Activated CD4-positive, alpha-beta memory T cell treated with anti-CD3 and anti-CD28 coated beads, Interleukin-2, amount 10 ng/mL, durations not matched to agents 7 days and 5 days (primary cell): Measurements from ENCODE around the gene TSPEAR. TPM values are rescaled to one million over a fixed set of nuclear protein-coding genes. Genes with fewer than 3 reads are reported as not detected.
A peak's percentile ranks its signal among the peaks of the same experiment; 100 is the strongest.
"Not testable (repeated sequence)": the region's sequence is repeated elsewhere in the genome, so short reads cannot be mapped to it uniquely, and the experiment has no call there.

Experiments used
- CTCF ChIA-PET: fragments of 350-600 bp; sonication (Branson Sonifier 250); formaldehyde crosslinking; loops from one replicate; lab custom pipeline; 2021; ENCODE audit warnings: antibody characterized with exemption, inconsistent platforms; lab: Charles Lee
- POLR2A ChIA-PET: fragments of 350-600 bp; sonication (Branson Sonifier 250); formaldehyde crosslinking; loops from one replicate; lab custom pipeline; 2021; ENCODE audit warnings: antibody characterized with exemption; lab: Charles Lee
- DNase-seq: peaks from one replicate; pipeline ENCODE4 v3.0.0-alpha.2; 2020
- H3K27ac Mint-ChIP-seq: one replicate; pipeline ENCODE4 v1.8.0; 2021; ENCODE audit warnings: mild to moderate bottlenecking, mixed read lengths
- H3K27me3 Mint-ChIP-seq: one replicate; pipeline ENCODE4 v1.8.0; 2021; ENCODE audit warnings: mixed read lengths
- H3K36me3 Mint-ChIP-seq: one replicate; pipeline ENCODE4 v1.8.0; 2021; ENCODE audit warnings: low read depth, mixed read lengths
- H3K4me1 Mint-ChIP-seq: one replicate; pipeline ENCODE4 v1.8.0; 2021; ENCODE audit warnings: mixed read lengths
- H3K4me3 Mint-ChIP-seq: one replicate; pipeline ENCODE4 v1.8.0; 2021; ENCODE audit warnings: mild to moderate bottlenecking, mixed read lengths
- H3K9me3 Mint-ChIP-seq: one replicate; pipeline ENCODE4 v1.8.0; 2021; ENCODE audit warnings: mixed read lengths
- total RNA-seq, 2 experiments: library from RNA; stranded (reverse); gene quantifications; one replicate each; pipeline ENCODE4 v1.2.3, GENCODE V29; 2021

Gene TSPEAR
- total RNA-seq, 2 experiments from 2014 or later: not detected

- Mint-ChIP-seq H3K4me3 (no peak overlapping the region), H3K9me3 (no peaks in the 10 kb centered on the region), H3K27me3 (peaks cover 21% of the 10 kb centered on the region), H3K36me3 (no peaks in the 10 kb centered on the region), H3K4me1 (peaks cover 4% of the 10 kb centered on the region), H3K27ac (no peak overlapping the region)
- no peak for DNase-seq
- ChIA-PET CTCF (no interaction called here), POLR2A (no interaction called here)
These were observed 30.2 kb downstream of the TSPEAR start for GRCh38 chr21:44681152-44681551.

DNA sequence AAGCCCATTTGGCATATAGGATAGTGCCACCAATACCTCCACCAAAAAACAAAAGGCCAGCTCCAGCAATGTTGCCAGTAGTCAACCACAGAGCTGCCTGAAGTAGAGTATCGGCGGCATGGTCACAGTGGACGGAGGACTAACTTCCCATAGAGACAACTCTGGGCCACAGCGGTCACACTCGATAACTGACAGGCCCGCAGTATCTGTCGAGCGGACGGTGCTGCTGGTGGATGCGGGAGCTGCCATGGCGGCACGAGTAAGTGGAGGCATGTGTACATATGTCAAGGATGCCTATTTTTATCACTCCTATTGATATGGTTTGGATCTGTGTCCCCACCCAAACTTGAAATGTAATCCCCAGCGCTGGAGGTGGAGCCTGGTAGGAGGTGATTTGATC lies 33.5 kb downstream of the TSPEAR start:
- H3K4me3 Mint-ChIP-seq: no peak overlapping the region
- CTCF ChIA-PET: no interaction called here
- H3K27ac Mint-ChIP-seq: no peak overlapping the region
- POLR2A ChIA-PET: no interaction called here
- no peaks in the 10 kb centered on the region for H3K4me1 Mint-ChIP-seq
- H3K27me3 Mint-ChIP-seq: peaks cover 27% of the 10 kb centered on the region
- peaks cover 7% of the 10 kb centered on the region for H3K9me3 Mint-ChIP-seq
- DNase-seq: no peak
- H3K36me3 Mint-ChIP-seq: peaks cover 1% of the 10 kb centered on the region

DNA sequence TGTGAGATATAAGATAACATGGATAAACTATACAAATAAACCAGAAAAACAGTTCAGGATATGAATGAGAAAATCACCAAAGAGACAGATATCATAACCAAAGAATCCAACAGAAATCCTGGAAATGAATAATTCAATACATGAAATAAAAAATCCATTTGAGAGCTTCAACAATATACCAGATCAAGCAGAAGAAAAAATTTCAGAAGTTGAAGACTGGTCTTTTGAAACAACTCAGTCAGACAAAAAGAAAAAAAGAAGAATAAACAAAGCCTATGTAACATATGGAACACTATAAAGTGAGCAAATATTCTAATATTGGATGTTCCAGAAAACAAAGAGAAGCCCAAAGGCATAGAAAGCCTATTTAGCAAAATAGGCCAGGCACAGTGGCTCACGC lies 39.5 kb downstream of the TSPEAR start:
- Mint-ChIP-seq H3K27me3 (peaks cover 38% of the 10 kb centered on the region), H3K36me3 (peaks cover 12% of the 10 kb centered on the region), H3K27ac (no peak overlapping the region), H3K9me3 (peaks cover 30% of the 10 kb centered on the region), H3K4me3 (no peak overlapping the region), H3K4me1 (no peaks in the 10 kb centered on the region)
- ChIA-PET CTCF (no interaction called here), POLR2A (no interaction called here)
- no peak for DNase-seq

- H3K36me3 Mint-ChIP-seq: peaks cover 12% of the 10 kb centered on the region
- ChIA-PET POLR2A (interaction anchor here (1.6 kb wide), 1 partner anchor 13 kb away, joined by 4 read pairs; the partner anchor contains the start of gene KRTAP12-3), CTCF (no interaction called here)
- H3K27me3 Mint-ChIP-seq: peaks cover 38% of the 10 kb centered on the region
- peaks cover 29% of the 10 kb centered on the region for H3K9me3 Mint-ChIP-seq
- H3K27ac Mint-ChIP-seq: no peak overlapping the region
- no peaks in the 10 kb centered on the region for H3K4me1 Mint-ChIP-seq
- no peak for DNase-seq
- no peak overlapping the region for H3K4me3 Mint-ChIP-seq
These were observed 40.5 kb downstream of the TSPEAR start for GRCh38 chr21:44670642-44671432.

- ChIA-PET POLR2A (no interaction called here), CTCF (no interaction called here)
- peaks cover 29% of the 10 kb centered on the region for H3K9me3 Mint-ChIP-seq
- no peak overlapping the region for H3K4me3 Mint-ChIP-seq
- no peak for DNase-seq
- no peak overlapping the region for H3K27ac Mint-ChIP-seq
- H3K36me3 Mint-ChIP-seq: peaks cover 12% of the 10 kb centered on the region
- peaks cover 40% of the 10 kb centered on the region for H3K27me3 Mint-ChIP-seq
- no peaks in the 10 kb centered on the region for H3K4me1 Mint-ChIP-seq
These were observed 43.8 kb downstream of the TSPEAR start for GRCh38 chr21:44667612-44668011.

DNA sequence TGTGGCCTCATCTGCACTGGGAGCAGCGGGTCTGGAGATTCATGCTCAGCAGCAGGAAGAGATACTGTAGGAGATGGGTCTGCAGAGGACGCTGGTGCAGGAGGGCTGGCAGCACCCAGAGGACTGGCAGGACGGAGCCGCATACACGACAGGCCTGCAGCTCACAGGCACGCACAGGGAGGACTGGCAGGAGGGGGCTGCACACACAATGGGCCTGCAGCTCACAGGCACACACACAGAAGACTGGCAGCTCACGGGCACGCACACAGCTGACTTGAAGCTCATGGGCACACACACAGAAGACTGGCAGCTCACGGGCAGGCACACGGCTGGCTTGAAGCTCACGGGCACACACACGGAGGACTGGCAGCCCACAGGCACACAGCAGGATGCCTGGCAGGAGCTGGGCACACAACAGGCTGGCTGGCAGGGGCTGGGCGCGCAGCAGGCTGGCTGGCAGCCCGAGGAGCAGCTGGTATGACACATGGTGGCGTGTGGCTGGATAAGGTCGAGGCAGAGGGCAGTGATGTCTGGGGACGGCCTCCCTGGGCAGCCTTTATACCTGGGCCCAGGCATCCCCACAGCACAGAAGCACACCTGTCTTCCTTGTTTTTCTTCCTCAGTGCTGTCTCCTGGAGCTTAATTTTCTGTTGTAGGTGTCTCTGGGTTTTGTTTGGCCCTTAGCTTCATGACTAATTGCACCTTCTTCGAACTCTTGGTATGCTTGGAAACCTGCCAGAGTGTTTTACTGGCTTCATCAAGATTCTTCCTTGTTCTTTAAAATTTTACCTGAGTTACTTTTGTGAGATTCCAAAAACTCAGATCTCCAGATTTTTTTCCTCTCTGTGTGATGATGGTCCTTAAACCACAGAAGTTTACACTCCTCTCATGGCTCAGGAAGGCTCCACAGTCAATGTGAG lies 44.7 kb downstream of the TSPEAR start, which contains the start of gene KRTAP12-2:
TSS of gene KRTAP12-2 (minus strand) at position 527 of the 920 bp plus-strand sequence. CDS start at position 486, 41 bp downstream.
- Mint-ChIP-seq H3K36me3 (peaks cover 11% of the 10 kb centered on the region), H3K9me3 (peaks cover 23% of the 10 kb centered on the region), H3K27me3 (peaks cover 46% of the 10 kb centered on the region), H3K4me1 (no peaks in the 10 kb centered on the region), H3K4me3 (no peak within 1 kb of the TSS), H3K27ac (no peak within 1 kb of the TSS)
- CTCF ChIA-PET: no interaction called here
- DNase-seq: no peak
- POLR2A ChIA-PET: no interaction called here

GRCh38 chr21:44664691-44665090 lies 46.7 kb downstream of the TSPEAR start:
- no peak for DNase-seq
- H3K27me3 Mint-ChIP-seq: peaks cover 41% of the 10 kb centered on the region
- H3K9me3 Mint-ChIP-seq: peaks cover 19% of the 10 kb centered on the region
- peaks cover 16% of the 10 kb centered on the region for H3K36me3 Mint-ChIP-seq
- no peak overlapping the region for H3K27ac Mint-ChIP-seq
- ChIA-PET CTCF (no interaction called here), POLR2A (no interaction called here)
- H3K4me3 Mint-ChIP-seq: no peak overlapping the region
- H3K4me1 Mint-ChIP-seq: peaks cover 4% of the 10 kb centered on the region

GRCh38 chr21:44661567-44661966 lies 49.8 kb downstream of the TSPEAR start:
- CTCF ChIA-PET, H3K27ac Mint-ChIP-seq, H3K4me3 Mint-ChIP-seq, DNase-seq, POLR2A ChIA-PET: not testable (repeated sequence)
- peaks cover 22% of the 10 kb centered on the region for H3K9me3 Mint-ChIP-seq
- peaks cover 34% of the 10 kb centered on the region for H3K36me3 Mint-ChIP-seq
- peaks cover 25% of the 10 kb centered on the region for H3K27me3 Mint-ChIP-seq
- H3K4me1 Mint-ChIP-seq: peaks cover 36% of the 10 kb centered on the region

- POLR2A ChIA-PET: interaction anchor here (2.5 kb wide), 1 partner anchor 40 kb away, joined by 18 read pairs; no protein-coding TSS in a partner anchor
- H3K4me3 Mint-ChIP-seq: no peak overlapping the region
These were observed 52.3 kb downstream of the TSPEAR start for GRCh38 chr21:44658913-44659595.

DNA sequence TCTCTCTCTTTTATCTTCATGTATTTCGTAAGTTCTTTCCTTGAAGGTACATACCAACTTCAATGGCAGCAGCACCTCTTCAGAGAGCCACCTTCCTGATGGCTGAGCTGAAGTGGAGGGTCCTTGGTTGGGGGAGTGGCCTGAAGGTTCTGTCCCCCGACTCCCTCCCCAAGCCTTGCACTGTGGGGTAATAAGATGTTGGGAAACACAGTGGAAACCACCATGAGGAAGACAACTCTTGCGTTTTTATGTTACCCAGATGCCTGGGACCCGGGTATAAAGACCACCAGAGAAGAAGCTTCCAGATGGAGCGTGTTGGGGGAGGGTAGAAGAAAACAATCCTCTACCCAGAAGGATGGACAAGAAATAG lies 52.8 kb downstream of the TSPEAR start:
- H3K27ac Mint-ChIP-seq: peak overlapping the region; percentile 93
- H3K36me3 Mint-ChIP-seq: peaks cover 53% of the 10 kb centered on the region
- POLR2A ChIA-PET: interaction anchor here (1.5 to 2.5 kb wide), 3 partner anchors 40 to 111 kb away, joined by 3 to 18 read pairs (median 6); no protein-coding TSS in a partner anchor
- peaks cover 62% of the 10 kb centered on the region for H3K4me1 Mint-ChIP-seq
- DNase-seq: no peak
- peaks cover 32% of the 10 kb centered on the region for H3K9me3 Mint-ChIP-seq
- peaks cover 10% of the 10 kb centered on the region for H3K27me3 Mint-ChIP-seq
- CTCF ChIA-PET: interaction anchor here (2.2 kb wide), 1 partner anchor 40 kb away, joined by 6 read pairs; no protein-coding TSS in a partner anchor
- H3K4me3 Mint-ChIP-seq: no peak overlapping the region

More at GRCh38 chr21:44658913-44659595, 52.3 kb downstream of the TSPEAR start:
- CTCF ChIA-PET: interaction anchor here (2.2 kb wide), 1 partner anchor 40 kb away, joined by 6 read pairs; no protein-coding TSS in a partner anchor
- Mint-ChIP-seq H3K9me3 (peaks cover 33% of the 10 kb centered on the region), H3K4me1 (peaks cover 57% of the 10 kb centered on the region), H3K36me3 (peaks cover 47% of the 10 kb centered on the region), H3K27ac (peak overlapping the region; percentile 93), H3K27me3 (peaks cover 10% of the 10 kb centered on the region)
- DNase-seq: peak; percentile 37

DNA sequence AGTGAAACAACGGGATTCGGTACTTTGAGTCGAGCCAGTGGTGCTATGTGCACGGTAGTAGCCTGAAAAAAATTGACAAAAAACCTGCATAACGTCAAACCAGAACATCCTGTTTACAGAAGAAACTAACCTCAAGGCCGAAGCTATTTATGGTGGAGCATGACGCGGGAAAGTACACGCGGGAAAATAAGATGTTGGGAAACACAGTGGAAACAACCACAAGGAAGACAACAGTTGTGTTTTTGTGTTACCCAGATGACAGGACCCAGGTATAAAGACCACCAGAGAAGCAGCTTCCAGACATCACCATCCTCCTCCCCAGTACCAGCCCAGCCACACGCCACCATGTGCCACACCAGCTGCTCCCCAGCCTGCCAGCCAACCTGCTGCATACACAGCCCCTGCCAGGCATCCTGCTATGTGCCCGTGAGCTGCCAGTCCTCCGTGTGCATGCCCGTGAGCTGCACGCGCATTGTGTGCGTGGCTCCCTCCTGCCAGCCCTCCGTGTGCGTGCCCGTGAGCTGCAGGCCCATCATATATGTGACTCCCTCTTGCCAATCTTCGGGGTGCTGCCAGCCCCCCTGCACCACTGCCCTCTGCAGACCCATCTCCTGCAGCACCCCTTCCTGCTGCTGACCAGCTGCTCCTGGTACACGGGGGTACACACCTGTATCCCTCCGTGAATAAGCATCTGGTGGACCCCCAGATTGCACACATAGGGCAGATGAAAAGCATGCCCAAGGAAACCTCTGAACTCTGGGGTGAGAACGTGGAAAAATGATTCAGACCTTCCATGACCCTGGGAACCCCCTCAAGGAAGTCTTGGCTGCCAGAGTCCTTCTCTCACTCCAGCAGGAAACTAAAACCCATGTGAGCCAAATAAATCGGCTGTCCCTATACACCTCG lies 53.5 kb downstream of the TSPEAR start, which contains the start of gene KRTAP12-3:
TSS of gene KRTAP12-3 (plus strand) at position 298 of the 906 bp plus-strand sequence. CDS start at position 346, 48 bp downstream.
- peaks cover 8% of the 10 kb centered on the region for H3K27me3 Mint-ChIP-seq
- H3K4me1 Mint-ChIP-seq: peaks cover 64% of the 10 kb centered on the region
- H3K4me3 Mint-ChIP-seq: peak within 1 kb of the TSS; percentile 40
- DNase-seq: peak; percentile 67
- POLR2A ChIA-PET: interaction anchor here (0.7 to 2.5 kb wide), 12 partner anchors 11 to 575 kb away, joined by 3 to 18 read pairs (median 4); partner anchors contain the start of gene KRTAP10-11
- H3K9me3 Mint-ChIP-seq: peaks cover 31% of the 10 kb centered on the region
- H3K36me3 Mint-ChIP-seq: peaks cover 56% of the 10 kb centered on the region
- peak within 1 kb of the TSS; percentile 93 for H3K27ac Mint-ChIP-seq
- CTCF ChIA-PET: interaction anchor here (1.2 to 2.2 kb wide), 2 partner anchors 39 to 135 kb away, joined by 3 to 6 read pairs; no protein-coding TSS in a partner anchor
